ENCODE measurements around the gene L3MBTL4. TPM values are rescaled to one million over a fixed set of nuclear protein-coding genes. Genes with fewer than 3 reads are reported as not detected.

Gene L3MBTL4
- total RNA-seq, 1 donor from 2014 or later, result 7.5 TPM

- DNase-seq (ENCODE audit: low spot score), result no peak
Measured at GRCh38 chr18:5967007-5967406, 447.7 kb downstream of the L3MBTL4 start.

- DNase-seq (ENCODE audit: low spot score), result no peak
Measured at GRCh38 chr18:5966514-5966913, 448.2 kb downstream of the L3MBTL4 start.

GRCh38 chr18:5964996-5965395, 449.7 kb downstream of the L3MBTL4 start:
- no peak for DNase-seq (ENCODE audit: low spot score)

- no peak for DNase-seq (ENCODE audit: low spot score)
Measured at GRCh38 chr18:5964596-5964995, 450.1 kb downstream of the L3MBTL4 start.

DNA sequence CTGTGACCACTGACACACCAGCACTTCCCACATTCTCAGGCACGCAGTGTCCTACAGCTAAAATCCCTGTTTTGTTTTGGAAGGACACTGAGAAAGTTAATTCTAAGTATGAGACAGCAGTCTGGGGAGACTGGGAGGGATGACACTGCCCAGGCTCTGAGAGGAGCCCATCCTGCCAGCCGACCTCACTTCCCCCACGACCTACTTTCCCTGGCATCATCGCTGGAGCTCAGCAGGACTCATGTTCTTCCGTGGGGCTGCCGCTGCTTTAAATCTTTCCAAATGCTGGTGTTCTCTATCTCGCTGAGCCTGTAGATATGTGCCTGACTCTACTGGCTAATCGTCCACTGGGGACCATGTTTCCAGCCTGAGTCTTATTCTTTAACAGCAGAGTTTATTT, 450.6 kb downstream of the L3MBTL4 start:
- DNase-seq (ENCODE audit: low spot score), result no peak

GRCh38 chr18:5963267-5963666, 451.4 kb downstream of the L3MBTL4 start:
- no peak for DNase-seq (ENCODE audit: low spot score)

DNA sequence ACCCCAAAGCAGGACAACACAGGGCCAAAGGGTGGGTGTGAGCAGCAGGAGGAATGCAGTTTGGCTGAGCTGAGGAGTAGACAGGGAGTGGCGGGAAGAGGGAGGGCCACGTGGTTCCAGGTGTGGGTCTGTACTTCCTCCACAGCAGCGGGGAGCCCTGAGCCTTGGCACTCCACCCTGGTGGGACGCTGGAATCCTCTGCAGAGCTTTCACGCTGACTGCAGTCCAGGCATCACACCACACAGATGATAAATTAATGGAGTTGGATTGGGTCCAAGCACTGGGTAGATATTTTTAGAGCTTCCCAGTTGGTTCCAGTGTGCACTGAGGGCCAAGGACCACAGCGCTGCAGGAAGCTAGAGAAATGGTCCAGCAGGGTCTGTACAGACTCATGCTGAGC, 452.3 kb downstream of the L3MBTL4 start:
- DNase-seq (ENCODE audit: low spot score), result no peak

DNA sequence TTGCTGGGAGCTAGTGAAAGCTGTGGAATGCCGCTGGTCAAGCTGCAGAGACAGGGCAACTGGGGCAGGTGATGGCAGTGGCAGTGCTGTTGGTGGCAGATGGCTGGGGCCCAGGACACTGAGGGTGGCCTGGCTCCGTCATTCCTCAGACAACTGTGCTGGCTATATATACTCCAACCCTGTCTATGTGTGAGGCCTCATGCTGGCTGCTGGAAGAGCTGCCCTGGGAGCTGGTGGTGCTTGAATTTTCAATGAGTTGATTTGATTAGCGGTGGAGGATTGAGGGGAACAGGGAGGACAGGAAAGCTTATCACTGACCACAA, 452.9 kb downstream of the L3MBTL4 start:
- no peak for DNase-seq (ENCODE audit: low spot score)

DNA sequence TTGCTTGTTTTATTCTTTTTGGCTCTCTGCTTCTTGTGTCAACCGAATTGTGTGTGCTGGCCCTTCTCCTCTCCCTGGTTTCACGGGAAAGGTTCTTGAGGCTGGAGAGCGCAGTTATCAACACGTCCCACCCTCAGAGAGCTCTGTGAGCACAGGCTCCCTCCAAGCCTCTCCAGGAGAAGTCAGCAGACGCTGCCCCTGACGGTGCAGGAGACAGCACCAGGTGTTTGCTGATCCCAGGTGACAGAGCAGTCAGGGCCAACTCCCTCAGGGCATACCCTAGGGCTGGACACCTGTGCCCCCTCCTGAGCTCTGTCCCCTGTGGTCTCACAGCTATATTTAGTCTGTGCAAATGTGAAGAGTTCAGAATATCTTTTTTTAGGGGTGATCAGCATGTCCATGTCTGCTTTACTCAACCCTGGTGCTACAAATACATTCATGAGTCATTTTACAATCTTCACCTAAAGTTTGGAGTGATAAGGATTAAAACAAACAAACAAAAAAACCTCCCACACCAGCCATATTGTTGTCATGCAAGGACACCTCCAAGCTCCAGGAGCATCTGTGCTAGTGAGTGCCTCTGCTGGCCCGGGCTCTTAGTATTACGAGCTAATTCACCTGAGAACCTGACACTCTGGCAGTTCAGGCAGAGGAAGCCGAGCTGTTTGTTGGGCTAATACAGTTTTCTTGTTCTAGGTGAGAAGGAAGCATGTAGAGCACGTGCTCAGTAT, 453.4 kb downstream of the L3MBTL4 start:
- DNase-seq (ENCODE audit: low spot score), result no peak

GRCh38 chr18:5958822-5959221, 455.9 kb downstream of the L3MBTL4 start:
- no peak for DNase-seq (ENCODE audit: low spot score)

GRCh38 chr18:5955861-5956260, 458.9 kb downstream of the L3MBTL4 start:
- DNase-seq (ENCODE audit: low spot score), result no peak

DNA sequence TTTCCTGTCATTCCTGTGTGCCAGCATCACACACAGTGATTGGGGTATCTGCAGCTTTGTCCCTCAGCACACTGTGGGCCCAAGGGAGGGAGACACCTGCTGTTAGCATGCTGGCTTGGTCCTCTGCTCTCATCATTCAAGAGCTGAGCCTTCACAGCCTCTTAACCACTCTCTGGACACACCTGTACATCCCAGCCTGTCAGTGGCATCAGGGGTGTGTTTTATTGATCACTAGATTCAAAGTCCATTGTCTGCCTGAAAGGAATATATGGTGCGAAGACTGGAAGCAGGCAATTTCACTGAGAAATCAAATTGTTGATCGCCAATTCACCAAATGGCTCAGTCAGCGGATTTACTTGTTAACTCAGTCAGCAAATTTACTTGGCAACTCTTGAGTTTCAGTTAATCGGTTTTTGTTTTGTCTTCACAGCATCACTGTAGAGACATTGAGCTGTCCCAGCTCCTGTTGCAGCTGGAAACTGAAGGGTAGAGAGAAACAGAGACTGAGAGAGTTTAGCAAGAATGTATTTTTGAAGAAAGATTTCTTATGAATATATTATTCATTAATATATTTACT, 463.1 kb downstream of the L3MBTL4 start:
- no peak for DNase-seq (ENCODE audit: low spot score)

- DNase-seq (ENCODE audit: low spot score), result no peak
Measured at GRCh38 chr18:5948781-5949180, 465.9 kb downstream of the L3MBTL4 start.

- no peak for DNase-seq (ENCODE audit: low spot score)
Measured at GRCh38 chr18:5948237-5948636, 466.5 kb downstream of the L3MBTL4 start.

GRCh38 chr18:5944448-5944847, 470.3 kb downstream of the L3MBTL4 start:
- no peak for DNase-seq (ENCODE audit: low spot score)

- no peak for DNase-seq (ENCODE audit: low spot score)
Measured at GRCh38 chr18:5943514-5943913, 471.2 kb downstream of the L3MBTL4 start.

GRCh38 chr18:5942591-5942990, 472.1 kb downstream of the L3MBTL4 start:
- DNase-seq (ENCODE audit: low spot score), result no peak

DNA sequence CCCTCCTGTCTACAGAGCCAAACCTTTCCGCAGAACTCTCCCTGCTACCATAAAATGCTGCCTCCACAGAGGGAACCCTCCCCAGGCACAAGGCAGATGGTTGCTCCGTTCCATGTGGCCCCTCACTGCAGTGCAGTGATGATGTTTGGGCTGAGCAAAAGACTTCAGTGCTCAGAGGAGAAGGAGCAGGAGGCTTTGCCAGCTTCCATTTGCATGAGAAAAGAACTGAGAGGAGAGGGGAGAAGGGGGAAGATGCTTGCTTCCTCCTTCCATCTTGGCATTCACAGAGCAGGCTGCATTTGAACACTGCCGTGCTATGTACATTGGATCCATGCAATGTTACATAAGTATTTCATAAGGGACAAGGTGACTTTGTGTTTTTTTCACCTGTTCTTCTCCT, 472.8 kb downstream of the L3MBTL4 start:
- DNase-seq (ENCODE audit: low spot score), result no peak

GRCh38 chr18:5939801-5940667, 474.7 kb downstream of the L3MBTL4 start:
- no peak for DNase-seq (ENCODE audit: low spot score)

GRCh38 chr18:5937795-5938194, 476.9 kb downstream of the L3MBTL4 start:
- DNase-seq (ENCODE audit: low spot score), result no peak

DNA sequence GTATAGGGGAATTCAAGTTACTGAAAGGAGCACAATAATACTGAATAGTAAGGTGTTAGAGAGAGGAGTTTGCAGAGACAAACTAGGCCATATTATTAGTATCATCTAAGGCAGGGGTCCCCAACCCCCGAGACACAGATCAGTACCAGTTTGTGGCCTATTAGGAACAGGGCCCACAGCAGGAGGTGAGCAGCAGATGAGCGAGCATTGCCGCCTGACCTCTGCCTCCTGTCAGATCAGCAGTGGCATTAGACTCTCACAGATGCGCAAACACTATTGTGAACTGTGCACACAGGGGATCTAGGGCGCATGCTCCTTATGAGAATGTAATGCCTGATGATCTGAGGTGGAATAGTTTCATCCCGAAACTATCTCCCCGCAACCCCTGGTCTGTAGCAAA, 477.6 kb downstream of the L3MBTL4 start:
- DNase-seq (ENCODE audit: low spot score), result no peak

DNA sequence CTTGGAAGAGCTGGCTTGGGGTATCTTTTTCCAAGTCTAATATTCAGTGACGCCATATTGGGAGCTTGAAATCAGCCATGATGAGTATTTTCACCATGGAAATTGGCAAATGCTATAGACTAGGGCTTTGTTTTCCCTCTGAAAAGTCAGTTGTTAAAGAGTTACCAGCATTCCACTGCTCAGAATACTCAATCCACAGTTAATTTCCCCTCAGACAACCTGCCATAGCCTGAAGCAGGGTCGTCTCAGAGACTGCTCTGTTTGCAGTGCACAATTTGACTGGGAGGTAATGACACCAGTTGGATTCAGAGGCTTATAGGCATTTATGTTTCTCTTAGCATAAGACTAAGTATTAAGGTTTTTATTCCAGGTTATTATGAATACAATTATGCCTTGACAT, 483.9 kb downstream of the L3MBTL4 start:
- no peak for DNase-seq (ENCODE audit: low spot score)

Data from mesenteric fat pad (tissue), 1 donor.